GM19240 (cell line): ENCODE measurements around the gene TEX264.
A peak's percentile ranks its signal among the peaks of the same experiment; 100 is the strongest.

Experiments used
- DNase-seq: peaks from one replicate; pipeline ENCODE4 v3.0.0; 2011; ENCODE audit warnings: low spot score; ENCODE audit not compliant: insufficient read length

TEX264 gene

GRCh38 chr3:51673802-51674654 is 3.0 kb downstream of the TEX264 start:
- DNase-seq = no peak

- DNase-seq = no peak
Measured at GRCh38 chr3:51675201-51675611, 4.2 kb downstream of the TEX264 start.

GRCh38 chr3:51676102-51676640 is 5.1 kb downstream of the TEX264 start:
- DNase-seq = no peak

GRCh38 chr3:51677358-51677757 is 6.3 kb downstream of the TEX264 start:
- DNase-seq = no peak

GRCh38 chr3:51678186-51678585 is 7.1 kb downstream of the TEX264 start:
- DNase-seq = no peak

GRCh38 chr3:51678641-51679040 is 7.6 kb downstream of the TEX264 start:
- no peak for DNase-seq

GRCh38 chr3:51679318-51679717 is 8.3 kb downstream of the TEX264 start:
- no peak for DNase-seq

GRCh38 chr3:51679777-51680176 is 8.7 kb downstream of the TEX264 start:
- no peak for DNase-seq

- no peak for DNase-seq
Measured at GRCh38 chr3:51680196-51680595, 9.1 kb downstream of the TEX264 start.

GRCh38 chr3:51680663-51681230 is 9.7 kb downstream of the TEX264 start:
- no peak for DNase-seq

- no peak for DNase-seq
Measured at GRCh38 chr3:51681453-51681852, 10.4 kb downstream of the TEX264 start.

GRCh38 chr3:51682079-51682478 is 11.0 kb downstream of the TEX264 start:
- DNase-seq = peak; percentile 91

- no peak for DNase-seq
Measured at GRCh38 chr3:51682526-51682925, 11.5 kb downstream of the TEX264 start.

- DNase-seq = no peak
Measured at GRCh38 chr3:51683566-51683965, 12.5 kb downstream of the TEX264 start.

GRCh38 chr3:51684971-51685751 is 14.1 kb downstream of the TEX264 start:
- DNase-seq = no peak

GRCh38 chr3:51686056-51686455 is 15.0 kb downstream of the TEX264 start:
- DNase-seq = no peak

- DNase-seq = peak; percentile 40
Measured at GRCh38 chr3:51686512-51687215, 15.6 kb downstream of the TEX264 start.

- DNase-seq = no peak
Measured at GRCh38 chr3:51687431-51688205, 16.6 kb downstream of the TEX264 start.

- DNase-seq = no peak
Measured at GRCh38 chr3:51688206-51688600, 17.2 kb downstream of the TEX264 start.

GRCh38 chr3:51691021-51691420 is 20.0 kb downstream of the TEX264 start:
- no peak for DNase-seq

GRCh38 chr3:51691949-51692348 is 20.9 kb downstream of the TEX264 start:
- no peak for DNase-seq
